NCI-H1048 (cell line): ENCODE results near the gene SLC45A3.

Source experiments
- DNase-seq: peaks from one replicate; lab custom pipeline; 2025; lab: John Stamatoyannopoulos, UW

The SLC45A3 gene

GRCh38 chr1:205700865-205701401 lies 20.6 kb upstream of the SLC45A3 start:
- no peak for DNase-seq

- no peak for DNase-seq
These were observed 19.1 kb upstream of the SLC45A3 start for GRCh38 chr1:205699416-205699815.

GRCh38 chr1:205698921-205699320 lies 18.6 kb upstream of the SLC45A3 start:
- DNase-seq, result no peak

GRCh38 chr1:205693421-205693991 lies 13.2 kb upstream of the SLC45A3 start:
- DNase-seq, result no peak

DNA sequence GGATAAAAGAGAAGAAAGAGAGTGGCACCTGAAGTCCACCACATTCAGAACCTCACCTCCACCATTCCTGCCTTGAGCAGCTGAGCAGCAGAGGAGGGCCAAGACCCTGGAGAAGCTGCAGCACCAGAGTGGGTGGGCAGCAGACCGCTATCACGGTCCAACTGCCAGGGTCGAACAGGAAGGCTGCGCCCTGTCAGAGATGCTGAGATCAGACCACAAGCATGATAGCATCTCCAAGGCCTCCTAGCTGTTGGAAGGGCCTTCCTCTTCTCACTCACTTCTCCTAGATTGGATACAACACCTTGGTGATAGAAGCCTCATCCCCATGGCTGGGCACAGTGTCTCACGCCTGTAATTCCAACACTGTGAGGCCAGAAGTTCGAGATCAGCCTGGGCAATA lies 12.1 kb upstream of the SLC45A3 start:
- no peak for DNase-seq

GRCh38 chr1:205690122-205690756 lies 9.9 kb upstream of the SLC45A3 start:
- no peak for DNase-seq

- DNase-seq, result no peak
These were observed 9.2 kb upstream of the SLC45A3 start for GRCh38 chr1:205689479-205689878.

GRCh38 chr1:205688171-205689080 lies 8.1 kb upstream of the SLC45A3 start:
- DNase-seq, result no peak

- no peak for DNase-seq
These were observed 6.9 kb upstream of the SLC45A3 start for GRCh38 chr1:205687242-205687641.

DNA sequence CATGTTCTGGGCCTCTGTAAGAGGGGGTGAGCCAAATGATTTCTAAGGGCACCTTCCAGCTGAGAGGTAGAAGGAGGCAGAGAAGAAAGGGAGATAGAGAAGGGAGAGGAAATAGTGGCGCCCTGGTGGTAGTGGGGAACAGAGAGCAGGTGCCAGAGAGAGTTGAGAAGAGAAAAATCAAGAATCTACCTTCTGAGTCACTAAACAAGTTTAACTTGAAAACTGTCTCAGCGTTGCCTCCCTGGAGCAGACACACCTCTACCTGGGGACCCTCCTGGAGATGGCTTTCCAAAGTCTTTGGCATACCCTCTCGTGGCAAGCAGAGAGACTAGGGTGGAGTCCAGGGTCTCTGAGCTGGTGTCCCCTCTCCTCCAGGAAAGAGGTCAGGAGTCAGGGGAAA lies 1.1 kb upstream of the SLC45A3 start:
- no peak for DNase-seq

- no peak for DNase-seq
These were observed 1.8 kb downstream of the SLC45A3 start for GRCh38 chr1:205678286-205679111.

GRCh38 chr1:205677167-205677566 lies 3.1 kb downstream of the SLC45A3 start:
- DNase-seq, result no peak

GRCh38 chr1:205676597-205676996 lies 3.7 kb downstream of the SLC45A3 start:
- no peak for DNase-seq

- no peak for DNase-seq
These were observed 4.3 kb downstream of the SLC45A3 start for GRCh38 chr1:205676002-205676401.

DNA sequence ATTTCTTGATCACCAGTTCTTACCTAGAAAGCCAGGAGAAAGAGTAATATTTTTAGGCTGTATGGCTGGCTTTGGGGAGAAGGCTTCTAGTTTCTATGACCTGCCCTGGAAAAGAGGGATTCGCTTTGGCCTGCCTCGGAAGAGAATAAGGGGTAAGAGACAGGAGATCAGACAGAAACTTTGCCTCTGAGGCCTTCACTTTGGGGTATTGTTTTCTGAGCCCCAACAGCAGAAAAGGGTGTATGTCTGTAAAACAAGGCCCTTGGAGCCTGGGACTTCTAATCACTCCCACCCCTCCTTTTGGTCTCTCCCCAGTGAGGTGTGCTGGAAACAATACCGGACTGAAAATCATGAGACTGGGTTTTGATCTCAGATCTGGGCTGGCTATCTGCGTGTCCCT lies 5.1 kb downstream of the SLC45A3 start:
- DNase-seq, result no peak

GRCh38 chr1:205672970-205673369 lies 7.3 kb downstream of the SLC45A3 start:
- no peak for DNase-seq

DNA sequence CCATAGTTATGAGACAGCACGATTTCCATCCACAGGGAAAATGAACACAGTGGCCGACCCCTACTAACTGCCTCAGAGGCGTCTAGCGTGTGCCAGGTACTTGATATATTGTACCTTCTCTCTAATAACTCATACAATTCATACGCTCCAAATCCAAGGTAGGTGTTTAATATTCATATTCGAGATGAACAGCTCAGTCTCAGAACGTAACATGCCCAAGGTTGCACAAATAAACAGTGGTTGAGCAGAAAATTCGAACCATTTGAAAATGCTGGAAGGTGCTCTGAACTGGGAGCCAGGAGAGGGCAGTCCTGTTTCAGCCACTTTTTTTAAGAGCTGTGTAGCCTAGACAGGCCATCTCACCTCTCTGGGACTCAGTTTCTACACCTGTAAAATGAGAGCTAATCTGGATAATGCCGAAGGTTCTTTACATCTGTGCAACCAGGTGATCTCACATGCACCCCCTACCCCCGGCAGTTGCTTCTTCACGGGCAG lies 7.9 kb downstream of the SLC45A3 start:
- DNase-seq, result no peak

GRCh38 chr1:205670611-205671430 lies 9.5 kb downstream of the SLC45A3 start:
- DNase-seq, result no peak

- DNase-seq, result no peak
These were observed 10.2 kb downstream of the SLC45A3 start for GRCh38 chr1:205670150-205670446.

- DNase-seq, result no peak
These were observed 10.8 kb downstream of the SLC45A3 start for GRCh38 chr1:205669341-205670149.
